RKO (cell line): ENCODE data around the gene DAB2IP.
"Not testable (repeated sequence)": the region's sequence is repeated elsewhere in the genome, so short reads cannot be mapped to it uniquely, and the experiment has no call there.

Source experiments
- DNase-seq: peaks from one replicate; pipeline ENCODE4 v3.0.0-alpha.2; 2016; ENCODE audit warnings: low spot score

Gene DAB2IP

GRCh38 chr9:121651295-121652020 is at the start of gene DAB2IP:
DAB2IP (plus strand) TSS chr9:121651634; CDS start chr9:121651776, 142 bp downstream.
- peak; percentile 43 for DNase-seq

GRCh38 chr9:121603028-121603427 is 48.4 kb upstream of the DAB2IP start:
- DNase-seq: no peak

- no peak for DNase-seq
Measured at GRCh38 chr9:121604242-121604641, 47.2 kb upstream of the DAB2IP start.

- DNase-seq: no peak
Measured at GRCh38 chr9:121604654-121605053, 46.8 kb upstream of the DAB2IP start.

GRCh38 chr9:121607434-121608167 is 43.8 kb upstream of the DAB2IP start:
- no peak for DNase-seq

- DNase-seq: no peak
Measured at GRCh38 chr9:121608168-121608853, 43.1 kb upstream of the DAB2IP start.

- peak; percentile 35 for DNase-seq
Measured at GRCh38 chr9:121609822-121610637, 41.4 kb upstream of the DAB2IP start.

GRCh38 chr9:121610638-121610953 is 40.8 kb upstream of the DAB2IP start:
- DNase-seq: no peak

- DNase-seq: no peak
Measured at GRCh38 chr9:121612511-121612998, 38.9 kb upstream of the DAB2IP start.

GRCh38 chr9:121613009-121613752 is 38.3 kb upstream of the DAB2IP start:
- no peak for DNase-seq

- no peak for DNase-seq
Measured at GRCh38 chr9:121616123-121616755, 35.2 kb upstream of the DAB2IP start.

- DNase-seq: no peak
Measured at GRCh38 chr9:121618504-121618903, 32.9 kb upstream of the DAB2IP start.

GRCh38 chr9:121618910-121619309 is 32.5 kb upstream of the DAB2IP start:
- DNase-seq: not testable (repeated sequence)

GRCh38 chr9:121619545-121620324 is 31.7 kb upstream of the DAB2IP start:
- no peak for DNase-seq

GRCh38 chr9:121620325-121620673 is 31.1 kb upstream of the DAB2IP start:
- DNase-seq: no peak

- peak; percentile 42 for DNase-seq
Measured at GRCh38 chr9:121620777-121621449, 30.5 kb upstream of the DAB2IP start.

- no peak for DNase-seq
Measured at GRCh38 chr9:121622387-121623203, 28.8 kb upstream of the DAB2IP start.

- DNase-seq: not testable (repeated sequence)
Measured at GRCh38 chr9:121623430-121623829, 28.0 kb upstream of the DAB2IP start.

- DNase-seq: no peak
Measured at GRCh38 chr9:121625590-121625989, 25.8 kb upstream of the DAB2IP start.
